HG03045 (cell line): Measurements from ENCODE around the gene ERBB4.

ENCODE experiments used
- ATAC-seq: cut with Tn5 transposase; IDR thresholded peaks from one replicate; pipeline ENCODE4 v1.9.1; 2021; ENCODE audit warnings: mild to moderate bottlenecking, moderate library complexity; ENCODE audit not compliant: unreplicated experiment

The ERBB4 gene

GRCh38 chr2:211948932-211949331 lies 589.7 kb downstream of the ERBB4 start:
- no peak for ATAC-seq

DNA sequence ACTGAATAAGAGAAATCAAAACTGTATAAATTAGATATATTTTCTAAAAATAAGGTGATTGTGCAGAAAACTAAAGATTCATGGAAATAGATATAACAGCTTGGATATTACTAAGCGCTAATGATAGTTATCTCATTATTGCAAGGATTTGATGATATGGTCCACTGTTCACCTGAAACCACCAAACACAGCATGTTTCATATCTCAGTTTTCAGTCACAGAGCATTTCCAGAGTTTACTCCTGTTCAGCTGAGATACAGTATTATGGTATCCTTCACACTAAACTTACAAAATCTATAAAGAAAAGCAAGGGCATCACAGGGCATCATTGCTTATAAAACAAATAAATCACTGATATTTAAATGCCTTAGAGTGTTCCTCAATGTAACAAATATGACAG lies 591.6 kb downstream of the ERBB4 start:
- ATAC-seq, result no peak

GRCh38 chr2:211944572-211944971 lies 594.0 kb downstream of the ERBB4 start:
- ATAC-seq, result peak; percentile 72

DNA sequence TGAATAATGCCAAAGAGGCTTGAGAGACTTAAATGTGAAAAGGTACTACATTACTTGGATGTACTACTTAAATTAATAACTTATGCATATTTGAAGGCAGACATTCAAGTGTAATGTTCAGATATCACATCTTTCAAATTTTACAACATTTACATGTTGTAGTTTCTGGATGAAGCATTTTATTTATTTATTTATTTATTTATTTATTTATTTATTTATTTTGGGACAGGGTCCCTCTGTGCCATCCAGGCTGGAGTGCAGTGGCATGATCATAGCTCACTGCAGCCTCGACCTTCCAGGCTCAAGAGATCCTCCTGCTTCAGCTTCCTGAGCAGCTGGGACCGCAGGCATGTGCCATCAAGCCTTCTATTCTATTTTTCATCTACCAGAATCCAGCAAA lies 596.4 kb downstream of the ERBB4 start:
- no peak for ATAC-seq

- ATAC-seq, result no peak
Measured at GRCh38 chr2:211941216-211941747, 597.3 kb downstream of the ERBB4 start.

GRCh38 chr2:211939177-211939576 lies 599.4 kb downstream of the ERBB4 start:
- ATAC-seq, result no peak

- no peak for ATAC-seq
Measured at GRCh38 chr2:211934811-211935210, 603.8 kb downstream of the ERBB4 start.

- ATAC-seq, result no peak
Measured at GRCh38 chr2:211931314-211931713, 607.3 kb downstream of the ERBB4 start.

DNA sequence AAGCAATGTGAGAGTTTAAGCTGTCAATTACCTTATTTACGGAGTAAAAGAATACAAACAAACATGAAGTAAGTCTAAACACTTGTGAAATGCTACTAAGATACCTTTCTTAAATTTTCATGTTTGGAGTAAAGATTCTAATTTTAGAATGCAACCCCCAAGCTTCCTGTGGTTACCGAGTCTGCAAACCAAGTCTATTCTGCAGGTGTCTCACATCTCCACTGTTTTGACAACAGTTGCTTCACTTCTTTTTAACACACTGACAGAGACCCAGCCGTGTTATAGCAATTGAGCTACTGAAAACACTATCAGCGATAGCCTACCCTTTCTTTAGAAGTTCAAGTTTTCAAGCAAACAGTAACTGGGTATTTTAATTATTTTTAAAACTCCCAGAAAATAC lies 608.3 kb downstream of the ERBB4 start:
- peak; percentile 62 for ATAC-seq

- no peak for ATAC-seq
Measured at GRCh38 chr2:211928201-211928600, 610.4 kb downstream of the ERBB4 start.

GRCh38 chr2:211923019-211923418 lies 615.6 kb downstream of the ERBB4 start:
- no peak for ATAC-seq

- no peak for ATAC-seq
Measured at GRCh38 chr2:211903961-211904360, 634.6 kb downstream of the ERBB4 start.

- no peak for ATAC-seq
Measured at GRCh38 chr2:211901226-211901846, 637.3 kb downstream of the ERBB4 start.

DNA sequence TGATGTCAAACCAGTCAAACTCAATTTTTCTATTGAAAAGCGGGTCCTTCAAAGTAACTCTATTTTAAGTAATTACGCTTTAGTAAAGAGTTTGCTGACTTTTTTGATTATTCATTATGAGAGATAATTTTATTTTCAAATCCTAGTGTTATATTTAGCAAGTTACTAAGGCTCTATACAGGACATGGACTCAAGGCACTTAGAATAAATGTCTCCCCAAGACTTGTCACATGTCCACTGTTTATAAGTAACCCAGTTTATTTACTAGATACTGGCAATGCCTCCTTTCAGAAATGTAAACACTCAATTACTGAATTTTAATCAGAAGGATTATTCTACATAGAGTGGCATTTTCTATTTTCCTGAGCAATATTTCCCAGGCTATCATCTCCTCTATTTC lies 638.1 kb downstream of the ERBB4 start:
- ATAC-seq, result no peak

GRCh38 chr2:211900000-211900399 lies 638.6 kb downstream of the ERBB4 start:
- no peak for ATAC-seq

DNA sequence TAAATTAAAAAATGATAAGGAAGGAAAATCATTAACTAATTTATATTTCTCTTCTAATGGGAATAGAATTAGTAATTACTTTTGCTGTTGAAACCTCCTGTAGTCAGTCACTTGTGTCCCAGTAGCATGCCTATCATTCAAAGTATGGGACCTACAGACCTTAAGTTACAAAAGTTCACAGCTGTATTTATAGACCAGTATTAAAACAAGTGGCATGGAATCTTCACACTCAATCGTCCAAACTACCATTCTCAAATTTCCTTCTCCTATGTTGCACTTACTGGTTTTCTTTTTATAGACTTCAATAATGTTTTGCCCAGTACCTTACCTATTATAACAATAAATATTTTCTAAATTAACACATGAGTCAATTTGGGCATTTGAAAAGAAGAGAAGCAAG lies 639.9 kb downstream of the ERBB4 start:
- ATAC-seq, result no peak

GRCh38 chr2:211881449-211881848 lies 657.2 kb downstream of the ERBB4 start:
- ATAC-seq, result no peak

DNA sequence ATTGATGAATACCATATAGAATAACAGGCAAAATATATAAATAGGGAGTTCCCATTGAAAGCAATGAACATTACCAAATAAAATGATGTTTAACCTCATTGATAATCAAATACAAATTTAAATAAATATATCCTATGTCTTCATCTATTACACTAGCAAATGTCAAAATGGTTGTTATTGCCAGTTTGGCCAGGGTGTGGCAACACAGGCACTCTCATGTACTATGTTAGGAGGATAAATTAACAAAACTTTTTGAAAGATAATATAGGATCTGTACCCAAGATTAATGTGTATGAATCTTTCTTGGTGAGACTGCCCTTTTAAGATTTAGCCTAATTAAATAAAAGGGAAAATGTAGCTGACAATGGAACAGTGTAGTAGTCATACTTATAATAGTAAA lies 659.3 kb downstream of the ERBB4 start:
- ATAC-seq, result no peak

DNA sequence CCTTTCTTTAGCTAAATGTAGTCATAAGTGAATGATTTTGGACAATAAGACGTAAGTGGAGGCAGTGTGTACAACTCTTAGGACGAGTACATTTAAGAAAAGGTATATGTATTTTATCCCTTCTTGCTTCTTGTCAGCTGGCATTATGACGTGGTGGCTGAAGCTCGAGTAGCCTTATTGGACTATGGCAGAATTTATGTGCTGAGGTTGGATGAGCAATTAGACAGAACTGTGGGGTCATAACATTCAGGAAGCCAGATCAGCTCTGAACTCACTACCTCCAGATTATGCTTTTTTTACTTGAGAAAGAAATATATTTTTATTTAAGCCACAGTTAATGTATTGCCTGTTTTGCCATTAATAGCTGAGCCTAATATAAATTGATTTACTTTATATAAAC lies 661.5 kb downstream of the ERBB4 start:
- ATAC-seq, result no peak

DNA sequence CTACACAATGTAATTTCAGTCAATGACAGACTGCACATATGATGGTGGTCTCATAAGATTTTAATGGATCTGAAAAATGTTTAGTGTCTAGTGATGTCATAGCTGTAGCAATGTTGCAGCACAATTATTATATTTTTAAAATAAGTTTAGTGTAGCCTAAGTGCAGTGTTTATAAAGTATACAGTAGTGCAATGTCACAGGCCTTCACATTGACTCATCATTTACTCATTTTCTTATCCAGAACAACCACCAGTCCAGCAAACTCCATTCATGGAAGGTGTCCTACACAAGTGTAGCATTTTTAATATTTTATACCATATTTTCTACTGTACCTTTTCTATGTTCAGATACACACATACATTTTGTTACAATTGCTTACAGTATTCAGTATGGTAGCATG lies 663.1 kb downstream of the ERBB4 start:
- ATAC-seq, result no peak

GRCh38 chr2:211868996-211869533 lies 669.5 kb downstream of the ERBB4 start:
- ATAC-seq, result no peak

GRCh38 chr2:211867845-211868451 lies 670.7 kb downstream of the ERBB4 start:
- ATAC-seq, result peak; percentile 73
